Pancreas (tissue), 10 donors: ENCODE data around the gene AP3D1. TPM values are rescaled to one million over a fixed set of nuclear protein-coding genes. Genes with fewer than 3 reads are reported as not detected.

Source experiments
- ATAC-seq, 4 donors: fragments of 200-7000 bp; cut with Tn5 transposase; one replicate each; pipeline versions ENCODE4 v1.8.0 to v1.9.1; 2020; ENCODE audit warnings: mild to moderate bottlenecking in 4 of 4, moderate library complexity in 4 of 4
- DNase-seq, 6 donors: peaks; one replicate each; pipeline ENCODE4 v3.0.0-alpha.2; 2020
- FAIRE-seq: peaks from 2 replicates; lab custom pipeline; 2012; peaks lifted over from hg19 to GRCh38; lab: Jason Lieb, UNC
- H3K27ac ChIP-seq, 4 donors: fragments of 200-600 bp; sonication (generic); 1 replicate in 3 of 4; 2 replicates in 1 of 4; pipeline versions ENCODE4 v1.5.0 to v1.8.0; 2020
- H3K27me3 ChIP-seq, 4 donors: fragments of 200-600 bp; one replicate each; pipeline ENCODE4 v1.8.0; 2021
- H3K36me3 ChIP-seq, 3 donors: fragments of 200-600 bp; sonication (generic) in 1 of 3; one replicate each; pipeline versions ENCODE4 v1.5.0 to v1.8.0; 2020 to 2021
- H3K4me1 ChIP-seq, 3 donors: fragments of 200-600 bp; one replicate each; pipeline ENCODE4 v1.8.0; 2021
- H3K4me3 ChIP-seq, 4 donors: fragments of 200-600 bp; sonication (generic) in 2 of 4; one replicate each; pipeline versions ENCODE4 v1.5.0 to v1.8.0; 2020 to 2021
- H3K9me3 ChIP-seq, 4 donors: fragments of 200-600 bp; one replicate each; pipeline ENCODE4 v1.8.0; 2021
- CTCF ChIP-seq, 4 donors: fragments of 200-600 bp; sonication (generic) in 3 of 4; IDR thresholded peaks; one replicate each; pipeline versions ENCODE4 v1.5.0 to v1.8.0; 2021; ENCODE audit warnings: antibody characterized with exemption in 4 of 4
- WGBS, 2 donors: extraction: QIAGEN DNeasy Blood & Tissue Kit; methylation state at CpG; one replicate each; pipeline ENCODE4 v1.1.7; 2013; 5-methylcytosine and 5-hydroxymethylcytosine counted together
- intact Hi-C, 3 donors: fragments of 100-400 bp; cut with DNase I; formaldehyde crosslinking; loops; one replicate each; pipeline versions ENCODE4 v1.11.1 to v1.14.2; 2022
- polyA plus RNA-seq, 2 donors: library from polyadenylated mRNA; stranded (reverse); fragments of 200-250 nt; gene quantifications; one replicate each; pipeline ENCODE4 v1.2.3, GENCODE V29; 2013
- total RNA-seq, 6 donors: library from RNA; stranded (reverse); fragmentation: NEBNext Ultra II Directional in 4 of 6; extraction: Animal tissue kit (Norgen Biotek cat#: 25700) in 4 of 6; gene quantifications; one replicate each; pipeline versions ENCODE4 v1.2.1 to v1.2.4, GENCODE V29; 2021 to 2023
- donor health status: healthy with polysubstance abuse.
- donor health status: DM: no; HTN: no; CAD: no; lungs with moderate emphysema.
- donor health status: DM: no; HTN: no; CAD: no.
- donor health status: control.
- donor health status: control.
- donor health status: Bipolar disorder and iron deficiency.
- donor health status: DM: yes; HTN: yes; CAD: no.
- donor health status: DM: no; HTN: no; CAD: no.
- donor health status: DM: no; HTN: no; CAD: no.
- donor health status: DM: yes; HTN: yes; CAD: no.

The AP3D1 gene
- total and polyA plus RNA-seq, 8 donors: 75.2 to 105 (median 88.0) TPM

- no peak for DNase-seq
- Histone ChIP-seq H3K27me3 (no peaks in the 10 kb centered on the region), H3K36me3 (peaks cover 0 to 38% (median 8%) of the 10 kb centered on the region in 3 donors), H3K4me1 (no peaks in the 10 kb centered on the region), H3K9me3 (no peaks in the 10 kb centered on the region), H3K27ac (no peak overlapping the region), H3K4me3 (no peak overlapping the region)
- intact Hi-C loops: no loop called here
- WGBS, 2 donors: 92% methylated on average over 18 to 19 of the region's 19 CpGs
- FAIRE-seq: no peak
- ATAC-seq: no peak
- TF ChIP-seq CTCF (IDR thresholded peaks at IDR 0.05): no peak
These were observed 37.5 kb upstream of the AP3D1 start for GRCh38 chr19:2188708-2189385.

DNA sequence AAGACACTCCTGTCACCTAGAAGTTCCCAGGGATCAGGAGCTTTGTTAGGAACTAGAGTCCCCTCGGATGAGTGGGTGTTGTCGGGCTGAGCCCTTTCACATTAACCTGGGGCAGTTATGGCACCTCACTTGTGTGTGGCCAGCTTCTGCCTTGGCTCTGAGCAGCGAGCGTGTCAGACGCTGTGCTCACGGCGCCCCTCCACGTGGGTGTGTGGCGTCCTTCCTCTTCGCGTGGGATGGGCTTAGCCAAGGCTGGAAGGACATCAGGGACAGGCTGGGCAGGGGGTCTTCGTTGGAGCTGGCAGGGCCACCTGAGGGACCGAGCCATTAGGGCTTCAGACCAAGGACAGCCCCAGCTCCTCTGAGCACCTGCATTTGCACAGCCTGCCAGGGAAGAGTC is 35.8 kb upstream of the AP3D1 start:
- no peak for TF ChIP-seq CTCF (IDR thresholded peaks at IDR 0.05)
- Histone ChIP-seq H3K36me3 (peaks cover 0 to 33% (median 8%) of the 10 kb centered on the region in 3 donors), H3K4me3 (no peak overlapping the region), H3K27me3 (no peaks in the 10 kb centered on the region), H3K9me3 (no peaks in the 10 kb centered on the region), H3K4me1 (no peaks in the 10 kb centered on the region), H3K27ac (no peak overlapping the region)
- no peak for ATAC-seq
- intact Hi-C loops: no loop called here
- FAIRE-seq: no peak
- no peak for DNase-seq
- 89 to 90% methylated on average over 13 of the region's 13 CpGs for WGBS, 2 donors

DNA sequence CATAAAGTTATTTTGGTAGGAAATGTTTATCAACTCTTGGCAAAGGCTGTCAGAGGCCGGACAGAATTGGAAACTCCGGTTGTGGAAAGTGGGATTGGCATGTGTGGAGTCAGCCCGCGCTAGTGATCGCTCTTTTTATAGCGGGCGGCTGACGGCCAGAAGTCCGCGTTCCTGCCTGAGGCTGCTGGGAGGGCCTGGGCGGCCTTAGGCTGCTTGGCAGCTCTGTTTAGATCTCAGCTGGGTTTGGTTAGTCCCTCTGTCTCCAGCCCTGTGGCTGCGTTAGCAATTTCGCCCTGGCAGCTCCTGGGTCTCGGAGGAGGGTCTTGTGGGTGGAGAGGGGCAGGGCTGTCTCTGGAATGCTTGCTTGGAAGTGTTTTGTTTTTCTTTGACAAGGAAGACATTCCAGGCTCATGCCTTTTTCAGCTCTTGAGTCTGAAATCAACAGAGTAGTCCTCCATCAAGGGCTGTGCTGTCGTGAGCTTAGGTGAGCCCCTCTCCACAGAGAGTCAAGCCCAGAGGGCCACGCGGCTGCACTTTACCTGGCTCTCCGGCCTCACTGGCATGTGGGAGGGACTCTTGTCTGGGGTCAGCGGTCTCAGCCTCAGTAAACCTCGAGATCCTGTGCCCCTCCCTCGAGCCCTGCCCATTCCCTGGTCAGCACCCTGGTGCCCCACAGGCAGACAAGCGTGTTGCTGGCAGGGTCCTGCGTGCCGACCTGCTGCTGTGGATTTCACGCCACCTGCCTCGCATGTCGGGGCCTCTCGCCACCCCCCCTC is 34.9 kb upstream of the AP3D1 start:
- Histone ChIP-seq H3K9me3 (no peaks in the 10 kb centered on the region), H3K27ac (peak overlapping the region in 1 of 4 donors; percentile 5), H3K4me3 (no peak overlapping the region), H3K36me3 (peaks cover 0 to 24% (median 5%) of the 10 kb centered on the region in 3 donors), H3K4me1 (no peaks in the 10 kb centered on the region), H3K27me3 (no peaks in the 10 kb centered on the region)
- 78 to 80% methylated on average over 28 of the region's 28 CpGs for WGBS, 2 donors
- ATAC-seq (peak in 3 of 4 donors; percentile 49 to 74 (median 68)), DNase-seq (peak in 1 of 6 donors; percentile 34), FAIRE-seq (peak; percentile 66)
- intact Hi-C loops: no loop called here
- TF ChIP-seq CTCF (IDR thresholded peaks at IDR 0.05): no peak

GRCh38 chr19:2185734-2186070 is 34.3 kb upstream of the AP3D1 start:
- Histone ChIP-seq H3K36me3 (peaks cover 0 to 21% (median 0%) of the 10 kb centered on the region in 3 donors), H3K4me1 (no peaks in the 10 kb centered on the region), H3K9me3 (no peaks in the 10 kb centered on the region), H3K27ac (no peak overlapping the region), H3K27me3 (no peaks in the 10 kb centered on the region), H3K4me3 (no peak overlapping the region)
- no peak for TF ChIP-seq CTCF (IDR thresholded peaks at IDR 0.05)
- intact Hi-C loops: no loop called here
- WGBS, 2 donors: 79 to 88% methylated on average over 11 of the region's 11 CpGs
- no peak for DNase-seq
- no peak for FAIRE-seq
- peak in 1 of 4 donors; percentile 5 for ATAC-seq
